SHP77 (cell line): Measurements from ENCODE around the gene FRMD3.
A peak's percentile ranks its signal among the peaks of the same experiment; 100 is the strongest.

Source experiments
- DNase-seq, 2 experiments: peaks; one replicate each; lab custom pipeline; 2025; lab: John Stamatoyannopoulos, UW

The FRMD3 gene

GRCh38 chr9:83334320-83334719, 203.9 kb downstream of the FRMD3 start:
- DNase-seq, result peak; percentile 47

GRCh38 chr9:83330207-83331196, 207.7 kb downstream of the FRMD3 start:
- DNase-seq, result peak in 1 of 2 experiments; percentile 0

GRCh38 chr9:83327750-83328622, 210.2 kb downstream of the FRMD3 start:
- no peak for DNase-seq

- no peak for DNase-seq
Observed at GRCh38 chr9:83327323-83327722, 210.9 kb downstream of the FRMD3 start.

- DNase-seq, result no peak
Observed at GRCh38 chr9:83323148-83323547, 215.1 kb downstream of the FRMD3 start.

- no peak for DNase-seq
Observed at GRCh38 chr9:83322438-83322837, 215.8 kb downstream of the FRMD3 start.

GRCh38 chr9:83317244-83317643, 221.0 kb downstream of the FRMD3 start:
- no peak for DNase-seq

- DNase-seq, result no peak
Observed at GRCh38 chr9:83315649-83316048, 222.6 kb downstream of the FRMD3 start.

- no peak for DNase-seq
Observed at GRCh38 chr9:83313781-83314180, 224.4 kb downstream of the FRMD3 start.

- no peak for DNase-seq
Observed at GRCh38 chr9:83312537-83312936, 225.7 kb downstream of the FRMD3 start.

GRCh38 chr9:83307066-83307724, 231.0 kb downstream of the FRMD3 start:
- DNase-seq, result no peak

- DNase-seq, result no peak
Observed at GRCh38 chr9:83304686-83305085, 233.5 kb downstream of the FRMD3 start.

GRCh38 chr9:83299571-83299970, 238.6 kb downstream of the FRMD3 start:
- no peak for DNase-seq

GRCh38 chr9:83299094-83299493, 239.1 kb downstream of the FRMD3 start:
- no peak for DNase-seq

- no peak for DNase-seq
Observed at GRCh38 chr9:83296123-83296522, 242.1 kb downstream of the FRMD3 start.

GRCh38 chr9:83294816-83295215, 243.4 kb downstream of the FRMD3 start:
- DNase-seq, result no peak

GRCh38 chr9:83291196-83291595, 247.0 kb downstream of the FRMD3 start:
- DNase-seq, result no peak

GRCh38 chr9:83290692-83291091, 247.5 kb downstream of the FRMD3 start:
- DNase-seq, result no peak

- DNase-seq, result no peak
Observed at GRCh38 chr9:83287021-83287420, 251.2 kb downstream of the FRMD3 start.

- no peak for DNase-seq
Observed at GRCh38 chr9:83285445-83286225, 252.6 kb downstream of the FRMD3 start.

- no peak for DNase-seq
Observed at GRCh38 chr9:83284746-83285145, 253.5 kb downstream of the FRMD3 start.
